Measurements from ENCODE around the gene CTXND1.
A peak's percentile ranks its signal among the peaks of the same experiment; 100 is the strongest.

Gene CTXND1

GRCh38 chr15:80251428-80252120 is 439 bp downstream of the CTXND1 start:
- DNase-seq = no peak

GRCh38 chr15:80250614-80251427 is 1.2 kb downstream of the CTXND1 start:
- DNase-seq = no peak

GRCh38 chr15:80249973-80250372 is 2.0 kb downstream of the CTXND1 start:
- DNase-seq = no peak

DNA sequence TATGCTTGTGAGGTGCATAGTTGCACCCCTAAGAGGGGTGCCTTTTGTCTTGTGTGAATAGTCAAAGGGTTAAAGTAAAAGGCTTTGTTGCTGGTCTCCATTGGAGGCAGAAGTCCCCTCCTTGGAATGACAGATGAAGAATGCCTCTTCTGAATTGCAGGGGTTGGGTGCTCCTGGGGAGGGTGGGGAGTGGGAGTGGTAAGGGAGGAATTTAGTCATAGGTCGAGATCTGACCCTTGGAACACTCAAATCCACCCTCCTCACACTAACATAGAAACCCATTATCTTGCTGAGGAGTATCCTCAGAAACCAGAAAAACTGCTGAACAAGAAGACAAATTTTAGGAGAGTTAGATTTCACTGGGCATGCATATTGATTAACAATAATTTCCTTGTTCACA is 4.7 kb downstream of the CTXND1 start:
- DNase-seq = no peak

DNA sequence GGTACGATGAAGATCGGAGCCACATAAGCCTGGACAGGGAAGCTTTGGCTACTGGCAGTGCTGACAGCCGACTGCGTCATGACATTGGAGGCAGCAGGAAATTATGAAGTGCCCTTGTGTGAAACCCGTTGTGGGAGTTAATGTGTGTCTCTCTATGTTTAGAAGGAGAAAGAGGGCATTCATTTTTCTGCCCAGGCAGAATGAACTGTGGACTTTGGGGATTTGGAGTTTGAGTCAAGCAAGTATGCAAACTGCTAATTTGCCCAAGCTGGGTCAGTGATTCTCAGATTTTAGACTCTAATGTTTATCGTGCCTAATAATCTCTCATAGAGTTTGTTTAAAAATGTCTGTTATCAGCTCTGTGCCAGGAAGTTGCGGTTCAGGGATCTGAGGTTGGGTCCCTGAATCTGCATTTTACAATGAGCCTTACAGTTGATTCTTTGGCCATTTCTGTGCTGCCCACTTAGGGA is 5.6 kb downstream of the CTXND1 start:
- no peak for DNase-seq

- no peak for DNase-seq
These were observed 9.2 kb downstream of the CTXND1 start for GRCh38 chr15:80242802-80243201.

GRCh38 chr15:80242132-80242769 is 9.8 kb downstream of the CTXND1 start:
- DNase-seq = peak; percentile 28

- DNase-seq = no peak
These were observed 10.5 kb downstream of the CTXND1 start for GRCh38 chr15:80241508-80241907.

GRCh38 chr15:80240276-80240675 is 11.7 kb downstream of the CTXND1 start:
- DNase-seq = no peak

DNA sequence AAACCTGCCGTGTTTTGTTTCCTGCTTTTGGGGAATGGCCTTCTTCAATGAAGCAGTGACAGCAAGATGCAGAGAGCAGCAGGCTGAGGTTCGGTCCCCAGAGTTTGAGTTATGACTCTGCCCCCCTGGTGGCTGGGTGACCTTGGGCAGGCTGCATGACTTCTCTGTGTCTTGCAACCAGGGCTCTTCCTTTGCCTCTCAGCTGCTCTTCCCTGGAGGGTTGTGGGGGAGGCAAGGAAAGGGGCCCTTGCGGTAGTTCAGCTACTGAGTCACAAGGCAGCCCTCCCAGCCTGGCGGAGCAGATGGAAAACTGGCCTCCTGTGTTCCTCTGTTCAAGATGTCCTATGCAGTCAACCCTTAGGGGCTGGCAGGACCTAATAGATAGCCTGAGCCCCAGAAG is 17.1 kb downstream of the CTXND1 start:
- no peak for DNase-seq

DNA sequence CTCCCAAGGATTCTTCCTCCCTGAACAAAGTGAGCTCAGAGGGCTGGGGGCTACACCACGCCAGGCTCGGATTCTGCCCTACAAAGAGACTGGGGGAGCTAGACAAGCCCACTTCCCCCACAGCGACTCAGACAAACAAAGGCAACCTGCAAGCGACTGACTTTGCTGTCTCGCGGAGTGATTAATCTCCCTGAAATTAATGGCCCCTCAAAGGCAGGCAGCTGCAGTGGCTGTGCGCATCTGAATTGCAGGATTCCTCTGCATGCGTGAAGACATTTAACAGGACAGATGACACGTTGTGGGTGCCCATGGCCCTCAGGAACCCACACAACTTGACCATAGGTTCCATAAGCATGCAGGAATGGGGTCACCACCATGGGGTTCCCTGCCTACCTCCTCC is 18.4 kb downstream of the CTXND1 start:
- DNase-seq = no peak

- no peak for DNase-seq
These were observed 20.6 kb downstream of the CTXND1 start for GRCh38 chr15:80231371-80231770.

DNA sequence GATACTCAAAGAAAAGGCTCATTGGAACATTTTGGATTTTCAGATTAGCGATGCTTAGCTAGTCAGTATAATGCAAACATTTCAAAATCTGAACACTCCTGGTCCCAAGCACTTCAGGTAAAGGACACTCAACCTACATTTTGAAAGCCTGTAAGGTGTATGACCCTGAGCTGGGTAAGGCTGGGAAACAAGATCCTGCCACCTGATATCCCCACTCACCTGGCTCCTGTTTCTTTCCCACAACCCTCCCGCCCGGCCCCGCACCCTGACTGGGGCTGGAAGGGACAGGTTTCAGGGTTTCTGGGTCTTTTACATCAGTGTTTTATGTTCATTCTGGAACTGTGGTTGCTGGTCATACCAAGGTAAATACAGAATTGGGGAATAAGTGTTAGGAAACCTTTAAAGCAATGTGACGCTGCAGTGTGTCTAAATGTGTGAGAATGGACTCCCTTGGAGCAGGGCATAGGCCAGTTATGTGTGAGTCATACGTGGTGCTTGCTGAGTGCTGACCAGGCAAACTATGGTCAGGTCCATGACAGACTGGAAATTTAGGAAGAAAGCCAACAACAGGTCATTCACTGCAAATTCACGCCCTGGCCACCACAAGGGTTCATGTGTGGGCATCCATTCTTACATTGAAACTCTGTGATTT is 22.9 kb downstream of the CTXND1 start:
- no peak for DNase-seq

- no peak for DNase-seq
These were observed 32.1 kb downstream of the CTXND1 start for GRCh38 chr15:80219955-80220354.

GRCh38 chr15:80217327-80217900 is 34.6 kb downstream of the CTXND1 start:
- no peak for DNase-seq

GRCh38 chr15:80216911-80217310 is 35.1 kb downstream of the CTXND1 start:
- no peak for DNase-seq

DNA sequence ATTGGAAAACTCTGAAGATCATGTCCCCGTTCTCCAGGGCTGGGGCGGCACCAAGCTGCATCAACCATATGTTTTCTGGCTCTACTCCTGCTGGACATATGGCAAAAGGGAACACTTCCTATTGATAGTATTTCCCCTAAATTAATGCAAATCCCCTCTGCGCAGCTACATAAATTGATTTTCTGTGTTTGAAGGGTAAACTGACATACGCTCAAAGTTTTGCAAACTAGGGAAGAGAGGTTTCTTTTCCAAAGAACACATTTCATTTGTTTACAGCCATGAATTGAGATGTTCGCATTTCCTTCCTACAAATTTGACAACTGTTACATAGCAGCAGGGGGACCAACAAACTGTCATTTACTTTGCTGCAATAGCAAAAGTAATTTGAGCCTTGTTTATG is 35.9 kb downstream of the CTXND1 start:
- no peak for DNase-seq

DNA sequence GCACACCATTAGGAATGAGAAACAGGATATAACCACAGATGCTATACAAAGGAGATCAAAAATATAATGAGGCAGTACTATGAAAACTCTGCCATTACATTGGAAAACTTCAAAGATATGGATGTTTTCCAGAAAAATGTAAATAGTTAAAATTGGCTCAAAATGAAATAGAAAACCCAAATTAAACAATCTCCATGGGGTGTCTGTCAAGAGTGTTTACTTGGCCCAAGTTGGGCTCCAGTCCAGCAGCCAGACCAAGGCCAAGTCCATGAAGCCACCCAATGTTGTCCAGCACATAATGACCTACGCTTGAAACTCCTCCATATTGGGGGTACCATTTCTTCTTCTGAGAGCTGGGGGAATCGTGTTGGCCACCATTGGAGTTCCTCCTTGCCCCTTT is 37.1 kb downstream of the CTXND1 start:
- no peak for DNase-seq

DNA sequence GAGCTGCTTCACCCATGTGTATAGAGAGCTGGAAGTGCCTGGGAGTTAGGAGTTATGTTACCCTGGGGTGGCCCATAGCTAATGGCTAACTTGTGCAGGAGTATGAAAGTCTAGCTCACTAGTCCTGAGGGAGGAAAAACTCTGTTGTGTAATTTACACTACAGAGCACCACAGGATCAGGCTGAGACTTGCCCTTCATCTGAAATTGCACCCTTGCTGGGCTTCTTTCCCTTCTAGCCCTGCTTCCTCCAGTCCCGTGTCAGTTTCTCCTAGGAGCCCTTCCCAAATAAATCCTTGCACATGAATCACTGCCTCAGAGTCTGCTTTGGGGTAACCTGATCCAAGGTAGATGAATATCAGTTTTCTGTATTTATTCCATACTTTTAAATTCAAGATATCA is 40.0 kb downstream of the CTXND1 start:
- no peak for DNase-seq

GRCh38 chr15:80210611-80211573 is 41.1 kb downstream of the CTXND1 start:
- DNase-seq = no peak
